PC-3 (cell line): ENCODE results near the gene OCA2. TPM values are rescaled to one million over a fixed set of nuclear protein-coding genes. Genes with fewer than 3 reads are reported as not detected.

ENCODE experiments used
- ATAC-seq: fragments of 200-7000 bp; cut with Tn5 transposase; 2 replicates; pipeline ENCODE4 v1.9.1; 2020; ENCODE audit warnings: mild to moderate bottlenecking, moderate library complexity
- BruUV-seq: library from RNA; stranded (reverse); fragments of 400-500 nt; replicated peaks from 2 replicates; lab custom pipeline; 2021; lab: Mats Ljungman, UMichigan
- CTCF ChIA-PET: fragments of 300-600 bp; sonication (Branson Sonifier 250); formaldehyde crosslinking; loops from one replicate; lab custom pipeline; 2022; ENCODE audit warnings: antibody characterized with exemption; lab: Charles Lee
- POLR2A ChIA-PET: fragments of 300-600 bp; sonication (Branson Sonifier 250); formaldehyde crosslinking; loops from one replicate; lab custom pipeline; 2022; ENCODE audit warnings: antibody characterized with exemption; ENCODE audit not compliant: unreplicated experiment; lab: Charles Lee
- DNase-seq: peaks from one replicate; pipeline ENCODE4 v3.0.0-alpha.2; 2015
- H2AFZ ChIP-seq: fragments of 300-600 bp; sonication (generic); 2 replicates; pipeline ENCODE4 v1.6.0; 2016; ENCODE audit warnings: antibody characterized with exemption, low read length
- H3F3A ChIP-seq: fragments of 300-600 bp; sonication (generic); one replicate; pipeline ENCODE4 v1.6.0; 2017; ENCODE audit warnings: antibody characterized with exemption, low read length, control low read depth, mild to moderate bottlenecking; ENCODE audit not compliant: unreplicated experiment
- H3K27ac ChIP-seq: fragments of 300-600 bp; sonication (generic); 2 replicates; pipeline ENCODE4 v1.5.1; 2016; ENCODE audit warnings: mild to moderate bottlenecking, low read length
- H3K27me3 ChIP-seq: fragments of 300-600 bp; sonication (generic); 2 replicates; pipeline ENCODE4 v1.6.1; 2016; ENCODE audit warnings: low read length, mixed read lengths
- H3K36me3 ChIP-seq: fragments of 300-600 bp; sonication (generic); 2 replicates; pipeline ENCODE4 v1.6.1; 2016; ENCODE audit warnings: low read depth, mixed run types, low read length, mixed read lengths
- H3K4me1 ChIP-seq: fragments of 300-600 bp; sonication (generic); 2 replicates; pipeline ENCODE4 v1.5.1; 2016; ENCODE audit warnings: low read length; ENCODE audit not compliant: insufficient read depth
- H3K4me2 ChIP-seq: fragments of 300-600 bp; sonication (generic); 2 replicates; pipeline ENCODE4 v1.6.0; 2016; ENCODE audit warnings: low read length
- H3K4me3 ChIP-seq: fragments of 300-600 bp; sonication (generic); 2 replicates; pipeline ENCODE4 v1.5.1; 2016; ENCODE audit warnings: mild to moderate bottlenecking, low read length, mixed read lengths
- H3K79me2 ChIP-seq: fragments of 300-600 bp; sonication (generic); 2 replicates; pipeline ENCODE4 v1.6.1; 2017; ENCODE audit warnings: low read length, mixed read lengths
- H3K9ac ChIP-seq: fragments of 300-600 bp; sonication (generic); 2 replicates; pipeline ENCODE4 v1.6.0; 2016; ENCODE audit warnings: mild to moderate bottlenecking, low read length
- H3K9me2 ChIP-seq: fragments of 300-600 bp; sonication (generic); replicated peaks from 2 replicates; pipeline ENCODE4 v1.6.1; 2016; ENCODE audit warnings: mixed run types, low read length, mixed read lengths
- H3K9me3 ChIP-seq: fragments of 300-600 bp; sonication (generic); 2 replicates; pipeline ENCODE4 v1.6.1; 2016; ENCODE audit warnings: low read length, mixed read lengths
- H4K20me1 ChIP-seq: fragments of 300-600 bp; sonication (generic); 2 replicates; pipeline ENCODE4 v1.6.1; 2016; ENCODE audit warnings: low read length, mixed read lengths
- CTCF ChIP-seq: fragments of 300-600 bp; sonication (generic); conservative IDR thresholded peaks from 2 replicates; pipeline ENCODE4 v1.5.1; 2017; ENCODE audit warnings: antibody characterized with exemption, low read depth, mild to moderate bottlenecking, low read length
- EZH2 ChIP-seq: fragments of 300-600 bp; sonication (generic); IDR thresholded peaks from one replicate; pipeline ENCODE4 v1.6.1; 2017; ENCODE audit warnings: antibody characterized with exemption, mild to moderate bottlenecking, low read length; ENCODE audit not compliant: unreplicated experiment
- EZH2phosphoT487 ChIP-seq: fragments of 300-600 bp; sonication (generic); IDR thresholded peaks from 2 replicates; pipeline ENCODE4 v1.6.1; 2018; ENCODE audit warnings: mild to moderate bottlenecking, antibody characterized with exemption, low read length, borderline replicate concordance
- intact Hi-C: fragments of 100-400 bp; cut with micrococcal nuclease; formaldehyde crosslinking; loops from 2 replicates; pipeline ENCODE4 v1.9.0; 2023
- total RNA-seq: library from RNA; depleted of rRNA; stranded (reverse); fragments of >200 nt; gene quantifications from 2 replicates; pipeline ENCODE4 v1.2.3, GENCODE V29; 2014; rRNA removed

OCA2 gene
- total RNA-seq, 1 experiment from 2014 or later, result not detected

- DNase-seq (no peak), ATAC-seq (no peak)
- Histone ChIP-seq H3K9me2 (no peaks in the 10 kb centered on the region), H3K27me3 (no peaks in the 10 kb centered on the region), H3K27ac (no peak overlapping the region), H3K4me3 (no peak overlapping the region), H3K9me3 (peaks cover 17% of the 10 kb centered on the region; the same call in 1 of the 2 replicates), H3K4me2 (no peak overlapping the region), H3K36me3 (no peaks in the 10 kb centered on the region), H3F3A (no peaks in the 10 kb centered on the region), H2AFZ (no peak overlapping the region), H3K79me2 (no peaks in the 10 kb centered on the region), H3K9ac (no peak overlapping the region), H4K20me1 (no peaks in the 10 kb centered on the region), H3K4me1 (no peaks in the 10 kb centered on the region)
- ChIA-PET POLR2A (no interaction called here), CTCF (no interaction called here)
- TF ChIP-seq CTCF (no peak), EZH2phosphoT487 (no peak), EZH2 (no peak)
- intact Hi-C loops, result no loop called here
- BruUV-seq, result no TSS peak
Measured at GRCh38 chr15:27707257-27707656, 391.9 kb downstream of the OCA2 start.

- TF ChIP-seq EZH2, result no peak
- TF ChIP-seq CTCF, result no peak
- TF ChIP-seq EZH2phosphoT487, result no peak
- no TSS peak for BruUV-seq
- Histone ChIP-seq H3K9me2 (no peaks in the 10 kb centered on the region), H3K27ac (no peak overlapping the region), H4K20me1 (no peaks in the 10 kb centered on the region), H3K79me2 (no peaks in the 10 kb centered on the region), H3K4me2 (no peak overlapping the region), H3K27me3 (no peaks in the 10 kb centered on the region), H3K4me1 (no peaks in the 10 kb centered on the region), H3K4me3 (no peak overlapping the region), H3K9me3 (peaks cover 17% of the 10 kb centered on the region; the same call in 1 of the 2 replicates), H3K36me3 (no peaks in the 10 kb centered on the region), H3F3A (no peaks in the 10 kb centered on the region), H2AFZ (no peak overlapping the region), H3K9ac (no peak overlapping the region)
- intact Hi-C loops, result no loop called here
- ChIA-PET CTCF (no interaction called here), POLR2A (no interaction called here)
- DNase-seq (no peak), ATAC-seq (no peak)
Measured at GRCh38 chr15:27706300-27706699, 392.8 kb downstream of the OCA2 start.

- Histone ChIP-seq H3K4me3 (no peak overlapping the region), H3K9me3 (peaks cover 17% of the 10 kb centered on the region; the same call in 1 of the 2 replicates), H3K27me3 (no peaks in the 10 kb centered on the region), H3K36me3 (no peaks in the 10 kb centered on the region), H3K4me1 (no peaks in the 10 kb centered on the region), H3K9me2 (no peaks in the 10 kb centered on the region), H3K9ac (no peak overlapping the region), H2AFZ (no peak overlapping the region), H3K4me2 (no peak overlapping the region), H3F3A (no peaks in the 10 kb centered on the region), H3K79me2 (no peaks in the 10 kb centered on the region), H4K20me1 (no peaks in the 10 kb centered on the region), H3K27ac (no peak overlapping the region)
- POLR2A ChIA-PET, result no interaction called here
- CTCF ChIA-PET, result no interaction called here
- no TSS peak for BruUV-seq
- DNase-seq (no peak), ATAC-seq (no peak)
- no peak for TF ChIP-seq CTCF
- TF ChIP-seq EZH2phosphoT487, result no peak
- TF ChIP-seq EZH2, result no peak
- intact Hi-C loops, result no loop called here
Measured at GRCh38 chr15:27705056-27705455, 394.1 kb downstream of the OCA2 start.

Other genes with a start within 250 kb of the OCA2 start
- 45.9 and 69.3 TPM in 2 replicates for gene HERC2, start 222.9 kb upstream of the OCA2 start, total RNA-seq